HEK293 (cell line): Measurements from ENCODE around the gene TMEM164.
A peak's percentile ranks its signal among the peaks of the same experiment; 100 is the strongest.

Source experiments
- CTCF ChIA-PET: fragments of 350-600 bp; formaldehyde crosslinking; extraction: SDS; loops from one replicate; lab custom pipeline; 2021; ENCODE audit warnings: antibody characterized with exemption; lab: Yijun Ruan, JAX
- POLR2A ChIA-PET: fragments of 300-600 bp; formaldehyde crosslinking; extraction: SDS; loops from one replicate; lab custom pipeline; 2020; ENCODE audit warnings: antibody characterized with exemption, inconsistent platforms; lab: Yijun Ruan, JAX
- H3K27ac ChIP-seq: fragments of 200-500 bp; sonication (Bioruptor generic); 2 replicates; pipeline ENCODE4 v1.5.1; 2014; ENCODE audit warnings: low read depth, low read length, control low read depth, inconsistent platforms; ENCODE audit errors: extremely low read depth
- H3K36me3 ChIP-seq, 2 experiments: fragments of 200-500 bp in 1 of 2; sonication (Bioruptor generic) in 1 of 2; 1 replicate in 1 of 2; 2 replicates in 1 of 2; pipeline ENCODE4 v1.5.1; 2014 to 2017; ENCODE audit warnings: inconsistent platforms in 2 of 2, low read length in 2 of 2; ENCODE audit not compliant: control insufficient read depth in 2 of 2, insufficient read depth in 1 of 2
- H3K4me1 ChIP-seq: fragments of 200-500 bp; sonication (Bioruptor generic); 2 replicates; pipeline ENCODE4 v1.5.1; 2014; ENCODE audit warnings: mild to moderate bottlenecking, low read length, inconsistent platforms; ENCODE audit not compliant: control insufficient read depth, insufficient read depth
- H3K4me3 ChIP-seq: 2 replicates; pipeline ENCODE4 v1.5.1; 2011; ENCODE audit warnings: low read depth, mild to moderate bottlenecking, control low read depth, low read length, moderate library complexity
- H3K9me3 ChIP-seq: fragments of 200-500 bp; sonication (Bioruptor generic); 2 replicates; pipeline ENCODE4 v1.5.1; 2014; ENCODE audit warnings: low read depth, low read length, inconsistent platforms; ENCODE audit not compliant: control insufficient read depth, insufficient read depth
- GFI1B ChIP-seq: fragments of 450-650 bp; formaldehyde crosslinking; IDR thresholded peaks from 2 replicates; pipeline ENCODE4 v1.5.1; 2016; ENCODE audit warnings: missing biosample characterization, missing genetic modification characterization
- GLI4 ChIP-seq: fragments of 450-650 bp; formaldehyde crosslinking; IDR thresholded peaks from 2 replicates; pipeline ENCODE4 v1.5.1; 2016; ENCODE audit warnings: missing biosample characterization, missing genetic modification characterization
- HOXC10 ChIP-seq: sonication (generic); formaldehyde crosslinking; IDR thresholded peaks from 2 replicates; pipeline ENCODE4 v1.8.1; 2023; ENCODE audit warnings: mild to moderate bottlenecking, missing genetic modification reagents
- IKZF3 ChIP-seq: fragments of 450-650 bp; IDR thresholded peaks from 2 replicates; pipeline ENCODE4 v1.5.0; 2018; ENCODE audit warnings: missing biosample characterization, mild to moderate bottlenecking, missing genetic modification characterization, moderate library complexity
- KLF1 ChIP-seq: fragments of 450-650 bp; formaldehyde crosslinking; IDR thresholded peaks from 2 replicates; pipeline ENCODE4 v1.5.1; 2016; ENCODE audit warnings: missing biosample characterization, missing genetic modification characterization
- KLF10 ChIP-seq: fragments of 450-650 bp; IDR thresholded peaks from 2 replicates; pipeline ENCODE4 v1.5.1; 2018; ENCODE audit warnings: missing biosample characterization, mild to moderate bottlenecking, missing genetic modification characterization
- KLF16 ChIP-seq: fragments of 450-650 bp; formaldehyde crosslinking; IDR thresholded peaks from 2 replicates; pipeline ENCODE4 v1.5.1; 2017; ENCODE audit warnings: missing biosample characterization, missing genetic modification characterization
- PRDM10 ChIP-seq: fragments of 450-650 bp; formaldehyde crosslinking; IDR thresholded peaks from 2 replicates; pipeline ENCODE4 v1.5.1; 2016; ENCODE audit warnings: missing biosample characterization, missing genetic modification characterization
- ZEB2 ChIP-seq: fragments of 450-650 bp; formaldehyde crosslinking; IDR thresholded peaks from 2 replicates; pipeline ENCODE4 v1.5.1; 2016; ENCODE audit warnings: missing biosample characterization, missing genetic modification characterization
- ZNF10 ChIP-seq: fragments of 450-650 bp; formaldehyde crosslinking; IDR thresholded peaks from 2 replicates; pipeline ENCODE4 v1.5.1; 2017; ENCODE audit warnings: missing biosample characterization, missing genetic modification characterization
- ZNF121 ChIP-seq: fragments of 450-650 bp; formaldehyde crosslinking; IDR thresholded peaks from 2 replicates; pipeline ENCODE4 v1.5.1; 2016; ENCODE audit warnings: missing biosample characterization, missing genetic modification characterization
- ZNF248 ChIP-seq: fragments of 450-650 bp; formaldehyde crosslinking; IDR thresholded peaks from 2 replicates; pipeline ENCODE4 v1.5.1; 2017; ENCODE audit warnings: missing biosample characterization, missing genetic modification characterization
- ZNF324 ChIP-seq: fragments of 450-650 bp; formaldehyde crosslinking; IDR thresholded peaks from 2 replicates; pipeline ENCODE4 v1.5.1; 2016; ENCODE audit warnings: missing biosample characterization, missing genetic modification characterization
- ZNF335 ChIP-seq: fragments of 450-650 bp; formaldehyde crosslinking; conservative IDR thresholded peaks from 2 replicates; pipeline ENCODE4 v1.5.1; 2016; ENCODE audit warnings: missing biosample characterization, missing genetic modification characterization
- ZNF362 ChIP-seq: fragments of 450-650 bp; formaldehyde crosslinking; IDR thresholded peaks from 2 replicates; pipeline ENCODE4 v1.5.1; 2016; ENCODE audit warnings: missing biosample characterization, missing genetic modification characterization
- ZNF37A ChIP-seq: fragments of 450-650 bp; IDR thresholded peaks from 2 replicates; pipeline ENCODE4 v1.5.1; 2018; ENCODE audit warnings: missing biosample characterization, missing genetic modification characterization
- ZNF394 ChIP-seq: fragments of 450-650 bp; formaldehyde crosslinking; IDR thresholded peaks from 2 replicates; pipeline ENCODE4 v1.5.1; 2016; ENCODE audit warnings: missing biosample characterization, missing genetic modification characterization, mild to moderate bottlenecking, moderate library complexity, borderline replicate concordance
- ZNF398 ChIP-seq: fragments of 450-650 bp; formaldehyde crosslinking; IDR thresholded peaks from 2 replicates; pipeline ENCODE4 v1.5.1; 2017; ENCODE audit warnings: missing biosample characterization, missing genetic modification characterization
- ZNF513 ChIP-seq: fragments of 450-650 bp; IDR thresholded peaks from 2 replicates; pipeline ENCODE4 v1.5.1; 2018; ENCODE audit warnings: missing biosample characterization, missing genetic modification characterization
- ZNF571 ChIP-seq: fragments of 450-650 bp; formaldehyde crosslinking; IDR thresholded peaks from 2 replicates; pipeline ENCODE4 v1.5.0; 2017; ENCODE audit warnings: missing biosample characterization, missing genetic modification characterization
- ZNF596 ChIP-seq: fragments of 450-650 bp; IDR thresholded peaks from 2 replicates; pipeline ENCODE4 v1.5.0; 2018; ENCODE audit warnings: missing biosample characterization, mild to moderate bottlenecking, missing genetic modification characterization, moderate library complexity
- ZNF621 ChIP-seq: fragments of 450-650 bp; formaldehyde crosslinking; IDR thresholded peaks from 2 replicates; pipeline ENCODE4 v1.5.1; 2017; ENCODE audit warnings: missing biosample characterization, missing genetic modification characterization
- ZNF623 ChIP-seq: fragments of 450-650 bp; formaldehyde crosslinking; IDR thresholded peaks from 2 replicates; pipeline ENCODE4 v1.5.1; 2016; ENCODE audit warnings: missing biosample characterization, missing genetic modification characterization
- ZNF654 ChIP-seq: fragments of 450-650 bp; formaldehyde crosslinking; IDR thresholded peaks from 2 replicates; pipeline ENCODE4 v1.5.1; 2016; ENCODE audit warnings: low read depth, missing biosample characterization, missing genetic modification characterization
- ZNF692 ChIP-seq: fragments of 450-650 bp; formaldehyde crosslinking; IDR thresholded peaks from 2 replicates; pipeline ENCODE4 v1.5.1; 2016; ENCODE audit warnings: missing biosample characterization, missing genetic modification characterization
- ZNF792 ChIP-seq: fragments of 450-650 bp; formaldehyde crosslinking; IDR thresholded peaks from 2 replicates; pipeline ENCODE4 v1.5.1; 2016; ENCODE audit warnings: missing biosample characterization, missing genetic modification characterization

Gene TMEM164

GRCh38 chrX:110043506-110043905, 40.6 kb downstream of the TMEM164 start:
- Histone ChIP-seq H3K27ac (no peak overlapping the region), H3K4me3 (no peak overlapping the region), H3K4me1 (no peaks in the 10 kb centered on the region), H3K9me3 (no peaks in the 10 kb centered on the region)
- CTCF ChIA-PET, result no interaction called here
- TF ChIP-seq ZNF654 (tag by site-specific recombination), result no peak
- TF ChIP-seq GFI1B (tag by site-specific recombination), result no peak
- TF ChIP-seq GLI4 (tag by site-specific recombination), result no peak
- TF ChIP-seq ZNF394 (tag by site-specific recombination), result no peak
- no peak for TF ChIP-seq ZNF398 (tag by site-specific recombination)
- TF ChIP-seq ZNF37A (tag by site-specific recombination), result no peak
- no peak for TF ChIP-seq ZNF571 (tag by site-specific recombination)
- no peak for TF ChIP-seq ZNF792 (tag by site-specific recombination)
- TF ChIP-seq ZNF692, result no peak
- no peak for TF ChIP-seq ZNF324
- TF ChIP-seq PRDM10 (tag by site-specific recombination), result no peak
- TF ChIP-seq KLF10 (tag by site-specific recombination), result no peak
- no peak for TF ChIP-seq ZEB2 (tag by site-specific recombination)
- no peak for TF ChIP-seq ZNF248 (tag by site-specific recombination)
- TF ChIP-seq IKZF3 (tag by site-specific recombination), result no peak
- TF ChIP-seq, all 188 proteins: peak for 0
- H3K36me3 ChIP-seq, result no peaks in the 10 kb centered on the region
- POLR2A ChIA-PET, result no interaction called here

GRCh38 chrX:110044346-110045249, 41.7 kb downstream of the TMEM164 start:
- no peaks in the 10 kb centered on the region for H3K4me1 ChIP-seq
- no peak overlapping the region for H3K4me3 ChIP-seq
- no peaks in the 10 kb centered on the region for H3K36me3 ChIP-seq
- no peak for TF ChIP-seq KLF1 (tag by site-specific recombination)
- TF ChIP-seq ZNF513, result no peak
- TF ChIP-seq ZNF596, result no peak
- TF ChIP-seq ZNF362 (tag by site-specific recombination), result peak; percentile 69; the same call in 1 of the 2 replicates
- TF ChIP-seq ZNF121 (tag by site-specific recombination), result peak; percentile 75
- TF ChIP-seq ZNF10 (tag by site-specific recombination), result no peak
- no peak for TF ChIP-seq ZNF621 (tag by site-specific recombination)
- no peak for TF ChIP-seq HOXC10 (CRISPR knock-in tag)
- no peak for TF ChIP-seq ZNF623 (tag by site-specific recombination)
- no peak for TF ChIP-seq ZNF335 (tag by site-specific recombination)
- no peak for TF ChIP-seq KLF16 (tag by site-specific recombination)
- ChIA-PET CTCF (interaction anchor here (0.7 to 3.1 kb wide), 3 partner anchors 20 to 1202 kb away, joined by 3 to 13 read pairs (median 4); no protein-coding TSS in a partner anchor), POLR2A (no interaction called here)
- no peaks in the 10 kb centered on the region for H3K9me3 ChIP-seq
- no peak overlapping the region for H3K27ac ChIP-seq
